Measurements from ENCODE around the gene NAA20.

Gene NAA20, protein sequence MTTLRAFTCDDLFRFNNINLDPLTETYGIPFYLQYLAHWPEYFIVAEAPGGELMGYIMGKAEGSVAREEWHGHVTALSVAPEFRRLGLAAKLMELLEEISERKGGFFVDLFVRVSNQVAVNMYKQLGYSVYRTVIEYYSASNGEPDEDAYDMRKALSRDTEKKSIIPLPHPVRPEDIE

DNA sequence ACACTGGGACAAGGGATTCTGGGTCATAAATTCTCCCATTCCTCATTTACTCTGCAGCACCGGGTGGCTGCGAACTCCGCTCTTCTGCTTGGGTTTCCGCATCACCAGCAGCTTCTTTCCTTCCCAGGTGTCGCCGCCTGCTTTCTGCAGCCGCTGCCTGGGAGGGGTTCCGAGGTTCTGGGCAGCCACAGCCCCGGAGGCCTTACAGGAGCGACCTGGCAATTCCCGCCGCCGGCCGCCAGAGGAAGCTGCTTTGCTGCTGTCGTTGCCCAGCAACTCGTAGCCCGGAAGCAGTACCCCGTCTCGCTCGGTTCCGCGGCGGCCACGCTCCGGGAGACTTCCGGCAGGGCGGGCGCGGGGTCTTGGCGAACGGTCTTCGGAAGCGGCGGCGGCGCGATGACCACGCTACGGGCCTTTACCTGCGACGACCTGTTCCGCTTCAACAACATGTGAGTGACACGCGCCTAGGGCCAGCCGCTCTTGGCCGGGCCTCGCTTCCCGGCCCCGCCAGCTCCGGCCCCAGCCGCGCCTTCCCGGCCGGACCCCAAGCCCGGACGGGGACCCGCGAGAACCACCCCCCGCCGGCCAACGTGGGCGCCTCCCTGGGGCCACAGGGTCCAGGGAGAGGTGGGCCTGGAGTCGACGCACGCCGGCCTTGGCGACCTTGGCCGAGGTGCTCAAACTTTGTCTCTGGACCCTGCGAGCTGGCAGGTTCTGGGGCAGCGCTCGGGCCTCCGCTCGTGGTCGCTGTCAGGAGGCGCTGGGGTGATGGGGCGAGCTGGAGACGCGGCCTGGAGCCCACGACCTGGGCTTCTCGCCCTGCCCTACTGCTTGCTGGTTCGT, at the start of gene NAA20:
Gene NAA20 (plus strand): TSS at position 362 of the 843 bp plus-strand sequence. CDS start 35 bp downstream, at position 397.
- H3K4me3 ChIP-seq (ENCODE audit: low read depth, low read length) = peak within 1 kb of the TSS; percentile 72

DNA sequence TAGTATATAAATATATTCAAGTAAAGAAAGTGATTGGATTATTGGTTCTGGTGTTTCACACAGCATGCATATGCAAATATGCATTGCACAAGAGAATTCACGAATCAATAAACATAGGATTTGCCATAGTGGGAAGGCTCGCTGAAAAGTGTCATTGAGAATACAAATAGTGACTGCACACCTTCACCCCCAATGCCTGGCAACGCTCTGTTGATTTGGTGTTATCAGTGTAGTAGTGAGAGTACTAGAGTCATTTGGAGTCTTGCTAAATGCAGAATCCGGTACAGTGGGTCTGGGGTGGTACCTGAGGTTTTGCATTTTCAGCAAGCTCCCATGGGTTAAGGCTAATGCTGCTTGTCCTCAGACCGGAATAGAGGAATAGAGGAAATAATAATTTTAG, 49.7 kb upstream of the NAA20 start:
- H3K4me3 ChIP-seq (ENCODE audit: low read depth, low read length) = no peak overlapping the region

DNA sequence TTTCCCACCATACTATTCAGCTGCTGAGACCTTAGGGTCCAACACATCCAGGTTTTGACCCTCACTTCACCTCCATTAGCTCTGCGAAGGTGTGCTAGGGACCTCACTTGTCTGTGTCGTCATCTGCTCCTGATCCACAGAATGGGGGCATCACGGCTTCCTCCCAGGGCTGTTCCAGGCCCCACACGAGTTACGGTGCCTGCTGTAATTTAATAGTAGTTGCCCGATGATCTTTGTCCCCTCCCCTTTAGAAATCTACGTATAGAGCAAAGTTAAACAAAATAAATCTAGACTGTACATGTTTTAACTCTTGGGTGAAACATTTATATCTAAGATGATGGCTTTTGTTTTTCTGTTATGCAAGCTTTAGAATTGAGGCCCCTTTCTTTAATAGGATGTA, 49.1 kb upstream of the NAA20 start:
- no peak overlapping the region for H3K4me3 ChIP-seq (ENCODE audit: low read depth, low read length)

DNA sequence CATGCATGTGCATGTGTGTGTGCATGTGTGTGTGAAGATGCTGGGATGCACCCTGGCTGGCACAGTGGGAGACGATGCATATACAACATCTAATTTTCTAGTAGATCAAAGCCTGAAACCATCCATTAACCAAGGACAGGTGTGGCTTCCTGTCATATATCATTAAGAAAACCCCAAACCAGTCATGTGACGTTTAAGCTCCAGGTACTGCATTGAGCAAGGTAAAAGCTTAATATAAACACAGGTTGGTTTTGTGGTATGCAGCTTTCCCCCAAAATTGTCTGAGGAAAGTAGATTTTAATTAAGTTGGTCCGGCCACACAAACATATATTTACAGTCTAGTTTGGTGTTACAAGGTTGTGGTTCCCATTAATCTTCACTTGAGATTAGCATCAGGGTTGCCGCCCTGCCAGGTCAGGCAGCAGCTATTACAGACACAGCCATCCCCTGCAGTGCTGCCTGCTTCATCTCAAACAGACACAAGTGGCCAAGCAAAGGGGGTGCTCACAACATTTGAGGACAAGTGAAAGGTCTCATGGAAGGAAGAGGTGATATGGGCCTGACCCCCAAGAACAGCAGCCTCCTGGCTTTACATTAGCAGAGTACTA, 48.6 kb upstream of the NAA20 start:
- H3K4me3 ChIP-seq (ENCODE audit: low read depth, low read length) = no peak overlapping the region

DNA sequence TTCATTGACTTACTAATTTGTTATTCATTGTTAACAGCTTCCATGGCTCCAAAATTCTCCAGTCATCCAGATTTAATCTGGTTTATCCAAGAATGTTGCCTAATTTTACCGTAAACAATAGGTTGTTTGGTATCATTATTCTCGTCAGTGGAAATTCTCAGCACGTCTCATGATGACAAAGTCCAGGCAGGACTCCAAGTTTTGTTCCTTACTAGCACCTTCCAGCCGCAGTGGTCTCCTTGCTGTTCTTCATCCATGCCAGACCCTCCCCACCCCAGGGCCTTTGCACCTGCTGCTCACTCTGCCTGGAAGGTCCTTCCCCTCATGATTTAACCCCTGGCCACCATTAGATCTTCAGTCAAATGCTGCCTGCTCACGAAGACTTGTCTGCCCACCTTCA, 48.1 kb upstream of the NAA20 start:
- H3K4me3 ChIP-seq (ENCODE audit: low read depth, low read length) = no peak overlapping the region

DNA sequence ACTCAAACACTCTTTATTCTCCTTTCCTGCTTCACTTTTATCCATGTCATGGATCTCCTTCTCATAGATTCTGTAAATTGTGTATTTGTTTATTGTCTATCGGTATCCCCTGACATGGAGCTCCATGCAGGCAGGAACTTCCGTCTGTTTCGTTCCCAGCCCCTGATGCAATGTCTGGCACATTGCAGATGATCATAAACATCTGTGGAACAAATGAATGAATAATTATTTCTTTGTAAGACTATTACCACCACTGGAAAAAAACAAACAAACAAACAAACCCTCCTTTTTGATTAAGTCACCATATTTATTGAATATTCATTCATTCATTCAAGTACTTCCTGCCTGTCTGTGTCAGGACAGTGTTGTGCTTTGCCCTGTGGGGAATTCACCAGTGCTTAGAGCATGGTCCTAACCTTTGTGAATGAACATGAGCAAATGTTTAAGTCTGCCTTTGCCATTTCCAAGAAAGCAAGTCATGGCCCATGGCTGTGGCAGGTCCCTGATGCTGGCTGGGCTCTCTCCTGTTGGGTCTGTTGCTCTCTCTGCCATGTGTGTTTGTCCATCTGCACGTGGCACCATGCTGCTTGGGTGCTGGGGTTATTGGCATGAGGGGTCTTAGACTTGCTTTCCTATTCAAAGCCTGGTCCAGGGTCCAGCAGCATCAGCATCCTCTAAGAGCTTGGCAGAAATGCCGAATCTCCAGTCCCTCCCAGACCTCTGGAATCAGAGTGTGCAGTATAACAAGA, 47.5 kb upstream of the NAA20 start:
- H3K4me3 ChIP-seq (ENCODE audit: low read depth, low read length) = no peak overlapping the region

DNA sequence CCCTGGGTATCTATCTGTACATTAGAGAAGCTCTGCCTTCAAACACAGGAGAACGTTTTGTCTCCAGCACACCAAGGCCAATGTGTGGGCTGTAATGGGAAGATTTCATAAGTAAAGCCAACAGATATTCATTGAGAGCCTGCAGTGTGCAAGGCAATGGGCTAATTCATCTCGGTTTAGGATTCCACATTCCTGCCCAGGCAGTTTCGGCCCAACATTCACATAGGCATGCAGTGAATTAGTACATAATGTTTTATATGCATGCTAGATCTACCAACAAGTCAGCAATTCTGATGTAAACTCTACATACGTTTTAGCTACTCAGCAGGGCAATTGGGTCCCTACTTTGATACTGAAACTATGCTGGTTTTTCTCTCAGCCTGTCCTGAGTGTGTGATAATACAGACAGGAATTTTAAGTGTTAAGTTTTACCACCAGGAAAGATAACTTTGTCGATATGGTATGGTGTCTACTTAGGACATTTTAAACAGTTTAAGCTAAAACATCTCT, 46.9 kb upstream of the NAA20 start:
- no peak overlapping the region for H3K4me3 ChIP-seq (ENCODE audit: low read depth, low read length)

DNA sequence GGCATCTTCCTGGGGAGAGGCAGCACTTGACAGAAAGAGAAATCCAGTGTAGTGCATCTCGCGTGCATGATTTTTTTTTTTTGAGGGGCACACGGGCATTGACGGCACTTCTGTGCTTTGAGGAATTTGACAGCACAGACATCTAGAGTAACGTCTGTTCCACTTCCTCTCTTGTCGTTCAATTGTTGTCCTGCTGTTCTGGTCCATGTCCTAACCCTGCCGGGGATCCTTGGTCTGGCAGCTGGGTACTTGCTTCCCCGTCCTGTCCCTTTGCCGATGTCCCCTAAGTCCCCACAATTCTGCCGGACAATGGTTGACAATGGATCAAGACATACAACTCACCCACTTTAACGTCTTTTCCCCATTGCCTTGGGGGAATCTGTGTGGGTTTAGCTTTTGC, 46.0 kb upstream of the NAA20 start:
- H3K4me3 ChIP-seq (ENCODE audit: low read depth, low read length) = no peak overlapping the region

DNA sequence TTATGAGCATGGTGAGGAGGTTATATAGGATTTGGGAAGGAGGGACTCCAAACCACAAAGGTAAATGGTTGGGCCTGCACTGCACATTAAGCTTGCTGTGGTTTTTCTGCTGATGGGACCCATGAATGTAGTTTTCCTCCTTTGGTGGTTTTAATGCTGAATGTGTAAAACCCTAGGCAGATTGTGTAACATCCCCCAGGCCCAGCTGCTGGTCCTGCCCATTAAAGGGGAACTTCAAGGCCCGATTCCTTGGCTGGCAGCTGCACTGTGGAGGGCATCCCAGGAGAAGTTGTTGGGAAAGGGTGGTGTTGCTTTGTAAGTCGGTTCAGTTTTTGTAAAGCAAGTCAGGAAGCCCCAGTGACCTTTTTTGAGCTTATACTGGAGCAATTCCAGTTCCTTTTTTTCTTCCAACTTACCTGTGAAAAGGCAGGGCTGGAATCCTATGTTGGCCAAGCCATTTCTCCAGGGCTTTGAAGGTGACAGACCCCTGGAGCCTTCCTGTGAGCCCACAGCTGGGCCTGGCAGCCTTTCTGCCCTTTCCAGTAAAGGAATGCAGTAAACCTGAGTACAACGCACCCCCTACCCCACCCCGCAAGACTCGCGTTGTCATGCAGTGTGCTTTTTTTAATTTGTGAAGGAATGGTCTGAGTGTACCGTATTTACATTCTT, 43.1 kb upstream of the NAA20 start:
- no peak overlapping the region for H3K4me3 ChIP-seq (ENCODE audit: low read depth, low read length)

DNA sequence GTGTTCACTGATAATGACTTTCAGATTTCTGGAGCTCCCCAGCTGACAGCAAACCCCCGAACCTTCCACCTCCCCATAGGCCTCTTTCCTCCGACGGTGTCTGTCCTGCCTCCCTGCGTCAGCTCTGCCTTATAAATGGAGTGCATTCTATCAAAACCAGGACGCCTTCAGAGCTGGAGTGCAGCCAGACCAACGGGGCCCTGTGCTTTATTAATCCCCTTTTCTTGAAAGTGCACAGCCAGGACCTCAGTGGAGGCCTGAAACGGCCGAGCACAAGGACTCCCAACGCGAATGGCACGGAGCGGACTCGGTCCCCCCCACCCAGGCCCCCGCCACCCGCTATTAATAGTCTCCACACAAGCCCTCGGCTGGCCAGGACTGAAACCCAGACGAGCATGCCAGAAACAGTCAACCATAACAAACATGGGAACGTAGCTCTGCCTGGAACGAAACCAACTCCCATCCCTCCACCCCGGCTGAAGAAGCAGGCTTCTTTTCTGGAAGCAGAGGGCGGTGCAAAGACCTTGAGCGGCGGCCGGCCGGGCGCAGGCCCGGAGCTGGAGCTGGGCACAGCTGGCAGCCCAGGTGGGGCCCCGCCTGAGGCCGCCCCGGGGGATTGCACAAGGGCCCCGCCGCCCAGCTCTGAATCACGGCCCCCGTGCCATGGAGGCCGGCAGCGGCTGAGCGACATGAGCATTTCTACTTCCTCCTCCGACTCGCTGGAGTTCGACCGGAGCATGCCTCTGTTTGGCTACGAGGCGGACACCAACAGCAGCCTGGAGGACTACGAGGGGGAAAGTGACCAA, 42.3 kb upstream of the NAA20 start:
- H3K4me3 ChIP-seq (ENCODE audit: low read depth, low read length) = no peak overlapping the region

DNA sequence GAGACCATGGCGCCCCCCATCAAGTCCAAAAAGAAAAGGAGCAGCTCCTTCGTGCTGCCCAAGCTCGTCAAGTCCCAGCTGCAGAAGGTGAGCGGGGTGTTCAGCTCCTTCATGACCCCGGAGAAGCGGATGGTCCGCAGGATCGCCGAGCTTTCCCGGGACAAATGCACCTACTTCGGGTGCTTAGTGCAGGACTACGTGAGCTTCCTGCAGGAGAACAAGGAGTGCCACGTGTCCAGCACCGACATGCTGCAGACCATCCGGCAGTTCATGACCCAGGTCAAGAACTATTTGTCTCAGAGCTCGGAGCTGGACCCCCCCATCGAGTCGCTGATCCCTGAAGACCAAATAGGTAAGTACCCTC, 41.7 kb upstream of the NAA20 start:
- H3K4me3 ChIP-seq (ENCODE audit: low read depth, low read length) = no peak overlapping the region

DNA sequence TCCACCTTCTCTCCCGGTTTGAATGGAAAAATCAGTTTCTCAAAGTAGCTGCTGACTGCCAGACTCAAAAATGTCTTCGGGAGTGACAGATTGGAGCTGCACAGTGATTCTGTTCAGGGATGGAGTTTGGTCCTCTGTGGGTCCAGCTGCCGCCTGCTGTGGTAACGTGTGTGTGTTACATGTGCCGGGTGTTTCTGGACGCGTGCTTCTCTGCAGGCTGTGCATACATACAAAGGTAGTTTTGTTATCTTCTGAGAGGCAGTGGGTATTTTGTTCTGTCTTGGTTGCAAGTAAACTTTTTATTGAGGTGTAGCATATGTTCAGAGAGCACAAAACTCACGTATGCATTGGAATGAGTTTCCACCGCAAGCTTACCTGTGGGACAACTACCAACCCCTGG, 41.3 kb upstream of the NAA20 start:
- no peak overlapping the region for H3K4me3 ChIP-seq (ENCODE audit: low read depth, low read length)

DNA sequence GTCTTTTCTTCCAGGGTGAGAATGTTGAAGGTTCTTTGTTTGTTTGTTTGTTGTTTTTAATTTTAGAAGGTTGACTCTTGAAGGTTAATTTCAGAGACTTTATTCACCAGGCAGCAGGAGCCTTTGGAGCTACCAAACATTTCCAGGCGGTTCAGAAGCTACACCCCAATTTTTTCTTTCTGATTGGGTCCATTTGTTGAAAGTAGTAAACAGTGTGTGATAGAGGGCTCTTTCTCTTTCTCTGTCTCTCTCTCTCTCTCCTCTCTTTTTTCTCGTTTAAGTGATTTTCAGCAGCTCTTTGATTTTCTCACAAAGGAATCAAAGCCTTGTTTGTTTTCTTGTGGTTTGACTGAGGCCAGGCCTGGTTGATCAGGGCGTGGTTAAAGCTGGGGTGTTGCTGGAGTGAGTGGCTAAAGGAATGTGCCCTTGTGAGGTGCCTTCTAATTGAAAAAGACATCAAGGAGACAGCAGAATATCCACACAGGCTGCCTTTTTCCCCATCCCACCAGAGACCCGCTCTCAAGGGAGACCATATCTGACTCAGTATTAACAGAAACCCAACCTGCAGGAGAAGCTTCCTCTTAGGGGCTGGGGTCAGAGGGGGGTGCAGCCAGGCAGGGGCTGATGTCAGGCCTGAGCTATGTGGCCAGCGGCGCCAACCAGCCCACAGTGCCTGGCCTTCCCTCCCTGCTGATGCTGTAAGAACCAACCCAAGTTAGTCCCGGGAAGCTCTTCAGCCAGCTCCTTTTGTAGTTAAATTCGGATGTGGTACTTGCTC, 40.4 kb upstream of the NAA20 start:
- no peak overlapping the region for H3K4me3 ChIP-seq (ENCODE audit: low read depth, low read length)

DNA sequence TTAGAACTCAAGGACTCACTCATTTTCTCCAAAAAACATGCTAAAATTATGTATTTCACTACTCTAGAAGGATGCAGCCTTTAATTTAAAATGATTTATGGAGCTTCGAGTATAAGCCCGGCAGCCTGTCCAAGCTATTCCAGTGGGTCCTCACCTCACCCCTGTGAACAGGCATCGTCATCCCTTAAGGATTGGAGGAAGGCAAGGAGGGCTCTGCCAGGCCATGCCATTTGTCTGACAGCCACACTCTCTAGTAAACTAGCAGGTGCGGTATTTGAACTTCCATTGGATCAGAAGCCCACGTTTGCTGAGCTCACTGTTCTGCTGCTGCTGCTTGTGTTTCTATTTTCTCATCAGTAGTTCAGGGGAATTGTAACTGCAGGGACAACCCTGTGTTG, 39.8 kb upstream of the NAA20 start:
- no peak overlapping the region for H3K4me3 ChIP-seq (ENCODE audit: low read depth, low read length)

DNA sequence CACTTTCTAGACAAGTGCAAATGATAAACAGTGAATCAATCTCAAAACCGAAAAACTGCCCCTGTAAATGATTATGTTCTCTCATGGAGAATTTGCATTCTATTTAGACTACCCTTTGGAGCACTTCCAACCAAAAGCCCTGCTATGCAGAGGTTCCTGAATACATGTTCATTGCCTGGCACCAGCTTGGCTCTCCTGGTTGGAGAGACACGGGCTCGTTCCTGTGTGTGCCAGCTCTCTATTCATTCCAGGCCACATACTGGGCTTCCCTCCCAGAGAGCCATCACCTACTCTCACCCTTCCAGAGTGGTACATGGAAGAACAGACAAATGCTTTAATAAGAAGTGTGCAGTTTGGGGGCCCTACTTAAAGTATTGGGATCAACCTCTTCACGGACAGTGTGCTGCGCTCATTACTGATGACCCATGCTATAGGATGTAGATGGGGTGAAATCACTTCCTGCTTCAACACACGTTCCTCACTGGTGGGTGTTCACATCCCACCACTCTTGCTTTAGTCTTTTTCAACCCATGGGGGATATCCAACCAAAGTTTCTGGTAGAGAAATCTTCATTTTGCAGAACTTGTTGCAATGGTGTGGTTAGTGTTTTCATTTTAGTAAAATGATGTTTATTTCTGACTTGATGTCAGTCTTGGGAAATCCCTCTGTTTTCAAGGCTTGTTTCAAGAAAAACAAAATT, 38.5 kb upstream of the NAA20 start:
- H3K4me3 ChIP-seq (ENCODE audit: low read depth, low read length) = no peak overlapping the region

DNA sequence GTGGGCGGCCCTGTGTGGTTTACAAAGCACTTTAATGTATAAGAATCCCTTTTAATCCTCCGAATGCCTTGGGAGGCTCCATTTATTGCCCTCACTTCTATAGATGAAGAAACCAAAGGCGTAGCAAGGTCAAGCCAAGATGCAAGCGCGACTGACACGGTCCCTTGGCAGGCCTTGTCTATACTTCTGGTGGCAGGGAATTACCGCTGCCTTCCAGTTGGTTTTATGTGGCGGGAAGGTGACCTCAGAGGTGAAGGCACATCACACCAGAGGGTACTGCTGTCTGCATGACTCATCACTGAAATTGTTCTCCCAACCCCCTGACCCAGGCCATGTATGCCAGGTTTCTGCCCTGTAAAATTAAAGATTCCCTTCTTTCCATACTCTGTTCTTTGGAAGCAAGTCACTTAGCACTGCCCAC, 36.1 kb upstream of the NAA20 start:
- no peak overlapping the region for H3K4me3 ChIP-seq (ENCODE audit: low read depth, low read length)

DNA sequence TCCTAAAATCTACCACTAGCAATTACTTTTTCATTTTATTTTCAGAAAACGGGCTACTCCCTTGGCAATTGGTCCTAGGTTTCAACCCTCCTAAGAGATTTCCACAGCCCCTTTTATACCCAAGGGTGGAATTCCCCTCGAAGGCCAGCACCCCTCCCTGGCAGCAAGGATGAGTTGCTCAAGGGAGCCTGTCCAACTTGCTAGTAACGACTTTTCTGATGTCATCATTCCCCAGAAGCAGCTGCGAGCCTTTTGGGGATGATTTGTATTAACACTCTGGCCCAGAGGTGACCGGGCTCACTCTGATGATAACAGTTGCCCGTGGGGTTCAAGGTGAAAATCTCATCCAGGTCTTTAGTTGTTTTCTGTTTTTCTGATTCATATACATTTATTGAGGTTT, 30.7 kb upstream of the NAA20 start:
- H3K4me3 ChIP-seq (ENCODE audit: low read depth, low read length) = no peak overlapping the region

DNA sequence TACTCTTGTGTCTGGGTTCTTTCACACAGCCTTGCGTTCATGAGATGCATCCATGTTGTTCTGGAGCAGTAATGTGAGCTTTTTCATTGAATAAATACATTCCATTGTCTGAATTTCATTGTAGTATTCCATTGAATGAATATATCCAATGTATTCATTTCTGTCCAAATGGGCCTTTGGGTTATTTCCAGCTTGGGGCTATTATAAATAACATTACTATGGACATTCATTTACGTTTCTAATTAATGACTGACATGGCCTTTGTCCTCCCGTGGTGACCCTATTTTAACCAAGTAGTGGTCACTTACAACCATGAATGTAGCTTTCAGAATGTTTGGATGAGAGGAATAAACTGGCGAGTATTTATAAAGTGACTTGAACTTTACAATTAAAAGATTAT, 30.1 kb upstream of the NAA20 start:
- no peak overlapping the region for H3K4me3 ChIP-seq (ENCODE audit: low read depth, low read length)

DNA sequence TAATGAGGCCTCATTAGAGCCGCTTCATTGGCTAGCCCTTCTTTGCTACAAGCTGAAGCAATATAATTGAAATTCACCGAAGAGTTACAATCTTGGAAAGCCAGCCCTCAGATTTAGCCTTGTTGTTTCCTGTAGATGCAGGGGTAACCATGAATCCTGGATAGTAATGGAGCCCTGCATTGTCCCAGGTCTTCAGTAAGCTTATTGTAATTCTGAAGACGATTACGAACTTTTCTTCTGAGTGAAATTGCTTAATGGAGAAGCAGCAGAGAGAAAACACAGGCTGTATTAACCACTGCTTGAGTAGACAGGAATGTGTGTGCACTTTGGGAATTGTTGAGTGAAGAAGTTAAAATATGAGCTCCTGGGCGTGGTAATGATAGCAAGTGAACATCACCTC, 26.3 kb upstream of the NAA20 start:
- no peak overlapping the region for H3K4me3 ChIP-seq (ENCODE audit: low read depth, low read length)
